ENCODE results near the gene FKBP4. TPM values are rescaled to one million over a fixed set of nuclear protein-coding genes. Genes with fewer than 3 reads are reported as not detected.

FKBP4 gene
- total and polyA plus RNA-seq, 4 donors = 21.3 to 38.7 (median 31.6) TPM

DNA sequence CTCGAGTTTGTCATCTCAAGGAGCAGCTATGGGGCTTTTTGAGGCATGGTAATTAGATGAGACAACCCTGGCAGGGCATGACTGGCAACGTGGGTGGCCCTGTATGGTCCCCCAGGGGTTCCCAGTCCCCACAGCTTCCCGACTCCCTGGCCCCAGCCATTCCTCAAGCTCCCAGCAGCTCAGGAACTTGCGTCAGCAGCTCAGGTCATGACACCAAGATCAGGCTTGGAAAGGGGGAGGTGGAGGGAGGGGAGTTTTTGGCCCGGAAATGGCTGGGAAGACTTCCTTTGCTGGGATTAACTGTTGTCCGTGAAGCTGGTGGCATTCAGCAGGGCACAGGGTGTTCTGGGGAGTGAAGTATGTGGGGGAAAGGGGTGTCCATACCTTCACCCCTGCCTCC lies 50.5 kb downstream of the FKBP4 start:
- Histone ChIP-seq H3K27me3 (ENCODE audit: control insufficient read depth in 4 of 4, insufficient read depth in 4 of 4, low read length in 3 of 4) (no peaks in the 10 kb centered on the region), H3K9me3 (ENCODE audit: control insufficient read depth in 4 of 4, low read length in 3 of 4) (no peaks in the 10 kb centered on the region), H3K4me3 (ENCODE audit: low read depth in 1 of 3, low read length in 3 of 3) (no peak overlapping the region), H3K9ac (ENCODE audit: low read depth in 1 of 2, low read length in 2 of 2) (no peak overlapping the region), H3K36me3 (ENCODE audit: control insufficient read depth in 4 of 4, insufficient read depth in 3 of 4, low read depth in 1 of 4, low read length in 3 of 4) (peaks cover 0 to 10% (median 2%) of the 10 kb centered on the region in 4 donors), H3K27ac (ENCODE audit: low read depth in 1 of 2, low read length in 2 of 2) (peak overlapping the region in 1 of 2 donors; percentile 9), H3K4me1 (ENCODE audit: control insufficient read depth in 4 of 4, insufficient read depth in 4 of 4, low read length in 3 of 4) (peaks cover 2 to 10% (median 8%) of the 10 kb centered on the region in 4 donors)
- WGBS = 66% methylated on average over 6 of the region's 6 CpGs
- TF ChIP-seq, protein P1, sequence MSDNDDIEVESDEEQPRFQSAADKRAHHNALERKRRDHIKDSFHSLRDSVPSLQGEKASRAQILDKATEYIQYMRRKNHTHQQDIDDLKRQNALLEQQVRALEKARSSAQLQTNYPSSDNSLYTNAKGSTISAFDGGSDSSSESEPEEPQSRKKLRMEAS (IDR thresholded peaks at IDR 0.05) = no peak
- TF ChIP-seq, protein P2, sequence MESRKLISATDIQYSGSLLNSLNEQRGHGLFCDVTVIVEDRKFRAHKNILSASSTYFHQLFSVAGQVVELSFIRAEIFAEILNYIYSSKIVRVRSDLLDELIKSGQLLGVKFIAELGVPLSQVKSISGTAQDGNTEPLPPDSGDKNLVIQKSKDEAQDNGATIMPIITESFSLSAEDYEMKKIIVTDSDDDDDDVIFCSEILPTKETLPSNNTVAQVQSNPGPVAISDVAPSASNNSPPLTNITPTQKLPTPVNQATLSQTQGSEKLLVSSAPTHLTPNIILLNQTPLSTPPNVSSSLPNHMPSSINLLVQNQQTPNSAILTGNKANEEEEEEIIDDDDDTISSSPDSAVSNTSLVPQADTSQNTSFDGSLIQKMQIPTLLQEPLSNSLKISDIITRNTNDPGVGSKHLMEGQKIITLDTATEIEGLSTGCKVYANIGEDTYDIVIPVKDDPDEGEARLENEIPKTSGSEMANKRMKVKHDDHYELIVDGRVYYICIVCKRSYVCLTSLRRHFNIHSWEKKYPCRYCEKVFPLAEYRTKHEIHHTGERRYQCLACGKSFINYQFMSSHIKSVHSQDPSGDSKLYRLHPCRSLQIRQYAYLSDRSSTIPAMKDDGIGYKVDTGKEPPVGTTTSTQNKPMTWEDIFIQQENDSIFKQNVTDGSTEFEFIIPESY (IDR thresholded peaks at IDR 0.05) = no peak
- no peak for TF ChIP-seq RAD21 (IDR thresholded peaks at IDR 0.05)
- TF ChIP-seq TAF1 (conservative IDR thresholded peaks at IDR 0.05) = no peak
- no peak for TF ChIP-seq SP1 (IDR thresholded peaks at IDR 0.05)
- TF ChIP-seq FOXA2 (IDR thresholded peaks at IDR 0.05) = no peak
- TF ChIP-seq, protein P3, sequence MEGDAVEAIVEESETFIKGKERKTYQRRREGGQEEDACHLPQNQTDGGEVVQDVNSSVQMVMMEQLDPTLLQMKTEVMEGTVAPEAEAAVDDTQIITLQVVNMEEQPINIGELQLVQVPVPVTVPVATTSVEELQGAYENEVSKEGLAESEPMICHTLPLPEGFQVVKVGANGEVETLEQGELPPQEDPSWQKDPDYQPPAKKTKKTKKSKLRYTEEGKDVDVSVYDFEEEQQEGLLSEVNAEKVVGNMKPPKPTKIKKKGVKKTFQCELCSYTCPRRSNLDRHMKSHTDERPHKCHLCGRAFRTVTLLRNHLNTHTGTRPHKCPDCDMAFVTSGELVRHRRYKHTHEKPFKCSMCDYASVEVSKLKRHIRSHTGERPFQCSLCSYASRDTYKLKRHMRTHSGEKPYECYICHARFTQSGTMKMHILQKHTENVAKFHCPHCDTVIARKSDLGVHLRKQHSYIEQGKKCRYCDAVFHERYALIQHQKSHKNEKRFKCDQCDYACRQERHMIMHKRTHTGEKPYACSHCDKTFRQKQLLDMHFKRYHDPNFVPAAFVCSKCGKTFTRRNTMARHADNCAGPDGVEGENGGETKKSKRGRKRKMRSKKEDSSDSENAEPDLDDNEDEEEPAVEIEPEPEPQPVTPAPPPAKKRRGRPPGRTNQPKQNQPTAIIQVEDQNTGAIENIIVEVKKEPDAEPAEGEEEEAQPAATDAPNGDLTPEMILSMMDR (IDR thresholded peaks at IDR 0.05; ENCODE audit: low read depth, low read length, missing input control) = no peak
- peak in 1 of 2 donors; percentile 58 for TF ChIP-seq GABPA (IDR thresholded peaks at IDR 0.05 in 1 of 2, conservative IDR thresholded peaks at IDR 0.05 in 1 of 2)
- TF ChIP-seq NR2F2 (IDR thresholded peaks at IDR 0.05) = peak; percentile 83
- TF ChIP-seq, protein P4, sequence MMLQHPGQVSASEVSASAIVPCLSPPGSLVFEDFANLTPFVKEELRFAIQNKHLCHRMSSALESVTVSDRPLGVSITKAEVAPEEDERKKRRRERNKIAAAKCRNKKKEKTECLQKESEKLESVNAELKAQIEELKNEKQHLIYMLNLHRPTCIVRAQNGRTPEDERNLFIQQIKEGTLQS (IDR thresholded peaks at IDR 0.05) = no peak
- no peak for TF ChIP-seq EGR1 (IDR thresholded peaks at IDR 0.05; ENCODE audit: low read depth in 2 of 2)
- peak in 1 of 2 donors; percentile 21 for TF ChIP-seq RXRA (IDR thresholded peaks at IDR 0.05)
- no peak for TF ChIP-seq HNF4G (IDR thresholded peaks at IDR 0.05)
- no peak for TF ChIP-seq JUND (IDR thresholded peaks at IDR 0.05)
- no peak for TF ChIP-seq FOXA1 (IDR thresholded peaks at IDR 0.05)
- no peak for TF ChIP-seq YY1 (IDR thresholded peaks at IDR 0.05)
- TF ChIP-seq, protein P5, sequence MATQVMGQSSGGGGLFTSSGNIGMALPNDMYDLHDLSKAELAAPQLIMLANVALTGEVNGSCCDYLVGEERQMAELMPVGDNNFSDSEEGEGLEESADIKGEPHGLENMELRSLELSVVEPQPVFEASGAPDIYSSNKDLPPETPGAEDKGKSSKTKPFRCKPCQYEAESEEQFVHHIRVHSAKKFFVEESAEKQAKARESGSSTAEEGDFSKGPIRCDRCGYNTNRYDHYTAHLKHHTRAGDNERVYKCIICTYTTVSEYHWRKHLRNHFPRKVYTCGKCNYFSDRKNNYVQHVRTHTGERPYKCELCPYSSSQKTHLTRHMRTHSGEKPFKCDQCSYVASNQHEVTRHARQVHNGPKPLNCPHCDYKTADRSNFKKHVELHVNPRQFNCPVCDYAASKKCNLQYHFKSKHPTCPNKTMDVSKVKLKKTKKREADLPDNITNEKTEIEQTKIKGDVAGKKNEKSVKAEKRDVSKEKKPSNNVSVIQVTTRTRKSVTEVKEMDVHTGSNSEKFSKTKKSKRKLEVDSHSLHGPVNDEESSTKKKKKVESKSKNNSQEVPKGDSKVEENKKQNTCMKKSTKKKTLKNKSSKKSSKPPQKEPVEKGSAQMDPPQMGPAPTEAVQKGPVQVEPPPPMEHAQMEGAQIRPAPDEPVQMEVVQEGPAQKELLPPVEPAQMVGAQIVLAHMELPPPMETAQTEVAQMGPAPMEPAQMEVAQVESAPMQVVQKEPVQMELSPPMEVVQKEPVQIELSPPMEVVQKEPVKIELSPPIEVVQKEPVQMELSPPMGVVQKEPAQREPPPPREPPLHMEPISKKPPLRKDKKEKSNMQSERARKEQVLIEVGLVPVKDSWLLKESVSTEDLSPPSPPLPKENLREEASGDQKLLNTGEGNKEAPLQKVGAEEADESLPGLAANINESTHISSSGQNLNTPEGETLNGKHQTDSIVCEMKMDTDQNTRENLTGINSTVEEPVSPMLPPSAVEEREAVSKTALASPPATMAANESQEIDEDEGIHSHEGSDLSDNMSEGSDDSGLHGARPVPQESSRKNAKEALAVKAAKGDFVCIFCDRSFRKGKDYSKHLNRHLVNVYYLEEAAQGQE (IDR thresholded peaks at IDR 0.05) = no peak
- TF ChIP-seq HNF4A (conservative IDR thresholded peaks at IDR 0.05) = no peak
- DNase-seq (ENCODE audit: low spot score) = no peak
